Measurements from ENCODE around the gene FXYD6. TPM values are rescaled to one million over a fixed set of nuclear protein-coding genes. Genes with fewer than 3 reads are reported as not detected.

The FXYD6 gene
- total and polyA plus RNA-seq, 2 donors from 2014 or later = 57.8 to 62.7 TPM

DNA sequence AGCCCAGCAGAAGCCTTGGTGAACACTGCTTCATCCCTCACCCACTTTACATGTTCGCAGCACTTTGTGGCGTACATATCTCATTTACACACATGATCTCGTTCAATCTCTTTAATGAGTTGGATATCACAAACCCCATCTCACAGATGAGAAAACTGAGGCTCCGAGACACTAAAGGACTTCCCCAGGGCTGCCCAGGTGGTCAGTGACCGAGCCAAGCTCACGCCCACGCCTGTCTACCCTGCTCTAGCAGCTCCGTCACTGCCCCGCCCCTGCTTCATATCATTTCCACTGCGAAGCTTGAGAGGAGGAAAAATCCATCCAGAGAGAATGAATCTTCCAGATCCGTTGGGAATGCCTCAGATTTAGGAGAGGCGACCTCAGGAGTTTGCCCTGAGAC lies 67.7 kb downstream of the FXYD6 start:
- peaks cover 0 to 5% (median 0%) of the 10 kb centered on the region in 3 donors for H3K4me1 ChIP-seq (ENCODE audit: control insufficient read depth in 2 of 3, insufficient read depth in 2 of 3, low read depth in 1 of 3, low read length in 3 of 3)
- no peak overlapping the region for H3K4me3 ChIP-seq (ENCODE audit: low read length in 3 of 3)
- H3K9me3 ChIP-seq (ENCODE audit: control insufficient read depth in 2 of 3, insufficient read depth in 1 of 3, low read length in 3 of 3) = no peaks in the 10 kb centered on the region
- peak in 1 of 5 donors; percentile 45 for DNase-seq
- TF ChIP-seq, protein P1, sequence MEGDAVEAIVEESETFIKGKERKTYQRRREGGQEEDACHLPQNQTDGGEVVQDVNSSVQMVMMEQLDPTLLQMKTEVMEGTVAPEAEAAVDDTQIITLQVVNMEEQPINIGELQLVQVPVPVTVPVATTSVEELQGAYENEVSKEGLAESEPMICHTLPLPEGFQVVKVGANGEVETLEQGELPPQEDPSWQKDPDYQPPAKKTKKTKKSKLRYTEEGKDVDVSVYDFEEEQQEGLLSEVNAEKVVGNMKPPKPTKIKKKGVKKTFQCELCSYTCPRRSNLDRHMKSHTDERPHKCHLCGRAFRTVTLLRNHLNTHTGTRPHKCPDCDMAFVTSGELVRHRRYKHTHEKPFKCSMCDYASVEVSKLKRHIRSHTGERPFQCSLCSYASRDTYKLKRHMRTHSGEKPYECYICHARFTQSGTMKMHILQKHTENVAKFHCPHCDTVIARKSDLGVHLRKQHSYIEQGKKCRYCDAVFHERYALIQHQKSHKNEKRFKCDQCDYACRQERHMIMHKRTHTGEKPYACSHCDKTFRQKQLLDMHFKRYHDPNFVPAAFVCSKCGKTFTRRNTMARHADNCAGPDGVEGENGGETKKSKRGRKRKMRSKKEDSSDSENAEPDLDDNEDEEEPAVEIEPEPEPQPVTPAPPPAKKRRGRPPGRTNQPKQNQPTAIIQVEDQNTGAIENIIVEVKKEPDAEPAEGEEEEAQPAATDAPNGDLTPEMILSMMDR (IDR thresholded peaks at IDR 0.05; ENCODE audit: borderline replicate concordance, extremely low read depth, insufficient read depth) = no peak
- no peak overlapping the region for H3K9ac ChIP-seq (ENCODE audit: low read length in 3 of 3)
- FAIRE-seq = no peak
- H3K27ac ChIP-seq (ENCODE audit: low read depth in 2 of 2, low read length in 2 of 2) = no peak overlapping the region
- no peaks in the 10 kb centered on the region for H3K27me3 ChIP-seq (ENCODE audit: control insufficient read depth, insufficient read depth, low read length)
- intact Hi-C loops (cut with DNase I) = no loop called here
- no peaks in the 10 kb centered on the region for H3K36me3 ChIP-seq (ENCODE audit: control insufficient read depth in 2 of 3, insufficient read depth in 3 of 3, low read length in 3 of 3)

DNA sequence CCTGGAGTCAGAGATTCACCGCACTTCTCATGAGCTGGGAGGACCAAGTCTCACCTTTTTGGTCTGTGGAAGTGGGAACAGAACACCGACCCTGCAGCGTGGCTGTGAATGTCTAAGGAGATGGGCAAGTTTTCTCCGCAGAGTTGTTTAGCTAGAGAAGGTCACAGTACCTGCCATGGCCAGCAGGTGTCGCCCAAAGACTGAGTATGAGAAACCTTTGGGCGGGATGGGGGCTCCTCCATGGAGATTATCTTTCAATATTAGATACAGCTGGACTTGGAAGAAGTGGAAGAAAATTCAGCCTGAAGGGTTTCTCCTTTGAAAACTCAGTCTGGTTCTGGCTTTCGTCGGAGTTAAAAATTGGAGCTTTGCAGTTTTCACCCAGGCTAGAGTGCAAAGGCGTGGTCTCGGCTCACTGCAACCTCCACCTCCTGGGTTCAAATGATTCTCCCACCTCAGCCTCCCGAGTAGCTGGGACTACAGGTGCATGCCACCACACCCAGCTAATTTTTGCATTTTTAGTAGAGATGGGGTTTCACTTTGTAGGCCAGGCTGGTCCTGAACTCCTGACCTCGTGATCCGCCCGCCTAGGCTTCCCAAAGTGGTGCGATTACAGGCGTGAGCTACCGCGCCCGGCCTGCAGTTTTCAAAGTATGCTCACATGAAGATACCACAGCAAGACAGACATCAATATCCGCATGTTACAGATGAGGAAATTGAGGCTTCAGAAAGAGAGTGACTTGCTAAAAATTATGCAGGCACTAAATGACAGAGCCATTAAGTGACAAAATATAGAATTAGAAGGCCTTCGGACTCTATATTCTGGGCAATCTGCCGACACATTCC lies 68.8 kb downstream of the FXYD6 start:
- Histone ChIP-seq H3K36me3 (ENCODE audit: control insufficient read depth in 2 of 3, insufficient read depth in 3 of 3, low read length in 3 of 3) (peaks cover 0 to 2% (median 0%) of the 10 kb centered on the region in 3 donors), H3K27ac (ENCODE audit: low read depth in 2 of 2, low read length in 2 of 2) (no peak overlapping the region), H3K4me3 (ENCODE audit: low read length in 3 of 3) (no peak overlapping the region), H3K9me3 (ENCODE audit: control insufficient read depth in 2 of 3, insufficient read depth in 1 of 3, low read length in 3 of 3) (no peaks in the 10 kb centered on the region), H3K9ac (ENCODE audit: low read length in 3 of 3) (no peak overlapping the region), H3K27me3 (ENCODE audit: control insufficient read depth, insufficient read depth, low read length) (no peaks in the 10 kb centered on the region), H3K4me1 (ENCODE audit: control insufficient read depth in 2 of 3, insufficient read depth in 2 of 3, low read depth in 1 of 3, low read length in 3 of 3) (peaks cover 0 to 5% (median 0%) of the 10 kb centered on the region in 3 donors)
- peak; percentile 73 to 90 (median 83) for DNase-seq
- intact Hi-C loops (cut with DNase I) = no loop called here
- FAIRE-seq = no peak
- TF ChIP-seq, protein P1 (IDR thresholded peaks at IDR 0.05; ENCODE audit: borderline replicate concordance, extremely low read depth, insufficient read depth) = peak; percentile 91

DNA sequence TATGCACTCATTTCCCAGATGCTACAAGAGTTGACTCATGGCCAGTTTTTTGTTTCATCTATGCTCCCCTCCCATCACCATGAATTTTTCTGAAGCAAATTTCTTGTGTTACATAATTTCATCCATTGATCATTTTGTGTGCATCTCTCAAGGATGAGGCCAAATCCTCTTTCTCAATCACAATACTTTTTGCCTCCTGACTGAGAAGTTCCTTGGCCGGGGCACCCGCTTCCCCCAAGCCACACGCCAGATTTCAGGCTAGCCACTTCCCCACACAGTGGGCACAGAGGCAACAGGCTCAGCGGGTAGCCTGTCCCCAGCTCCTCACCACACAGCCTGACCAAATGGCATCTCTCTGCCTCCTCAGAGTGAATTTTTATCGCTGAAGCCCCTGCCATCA lies 69.6 kb downstream of the FXYD6 start:
- DNase-seq = peak in 1 of 5 donors; percentile 59
- TF ChIP-seq, protein P1 (IDR thresholded peaks at IDR 0.05; ENCODE audit: borderline replicate concordance, extremely low read depth, insufficient read depth) = no peak
- FAIRE-seq = no peak

More for the DNA sequence above, 69.6 kb downstream of the FXYD6 start:
- Histone ChIP-seq H3K9me3 (ENCODE audit: control insufficient read depth in 2 of 3, insufficient read depth in 1 of 3, low read length in 3 of 3) (no peaks in the 10 kb centered on the region), H3K27me3 (ENCODE audit: control insufficient read depth, insufficient read depth, low read length) (no peaks in the 10 kb centered on the region), H3K36me3 (ENCODE audit: control insufficient read depth in 2 of 3, insufficient read depth in 3 of 3, low read length in 3 of 3) (peaks cover 0 to 8% (median 0%) of the 10 kb centered on the region in 3 donors), H3K27ac (ENCODE audit: low read depth in 2 of 2, low read length in 2 of 2) (no peak overlapping the region), H3K4me3 (ENCODE audit: low read length in 3 of 3) (no peak overlapping the region), H3K4me1 (ENCODE audit: control insufficient read depth in 2 of 3, insufficient read depth in 2 of 3, low read depth in 1 of 3, low read length in 3 of 3) (peaks cover 0 to 5% (median 0%) of the 10 kb centered on the region in 3 donors), H3K9ac (ENCODE audit: low read length in 3 of 3) (no peak overlapping the region)
- intact Hi-C loops (cut with DNase I) = no loop called here
